Measurements from ENCODE around the gene B3GNT9.

The B3GNT9 gene

GRCh38 chr16:67191411-67191994 lies 40.7 kb upstream of the B3GNT9 start:
- DNase-seq (ENCODE audit: low read depth) = no peak
- peak overlapping the region; percentile 95 for H3K4me3 ChIP-seq (ENCODE audit: low read depth, low read length)
- no peak for TF ChIP-seq CTCF (IDR thresholded peaks at IDR 0.05; ENCODE audit: control insufficient read depth, extremely low read depth, insufficient read depth)

DNA sequence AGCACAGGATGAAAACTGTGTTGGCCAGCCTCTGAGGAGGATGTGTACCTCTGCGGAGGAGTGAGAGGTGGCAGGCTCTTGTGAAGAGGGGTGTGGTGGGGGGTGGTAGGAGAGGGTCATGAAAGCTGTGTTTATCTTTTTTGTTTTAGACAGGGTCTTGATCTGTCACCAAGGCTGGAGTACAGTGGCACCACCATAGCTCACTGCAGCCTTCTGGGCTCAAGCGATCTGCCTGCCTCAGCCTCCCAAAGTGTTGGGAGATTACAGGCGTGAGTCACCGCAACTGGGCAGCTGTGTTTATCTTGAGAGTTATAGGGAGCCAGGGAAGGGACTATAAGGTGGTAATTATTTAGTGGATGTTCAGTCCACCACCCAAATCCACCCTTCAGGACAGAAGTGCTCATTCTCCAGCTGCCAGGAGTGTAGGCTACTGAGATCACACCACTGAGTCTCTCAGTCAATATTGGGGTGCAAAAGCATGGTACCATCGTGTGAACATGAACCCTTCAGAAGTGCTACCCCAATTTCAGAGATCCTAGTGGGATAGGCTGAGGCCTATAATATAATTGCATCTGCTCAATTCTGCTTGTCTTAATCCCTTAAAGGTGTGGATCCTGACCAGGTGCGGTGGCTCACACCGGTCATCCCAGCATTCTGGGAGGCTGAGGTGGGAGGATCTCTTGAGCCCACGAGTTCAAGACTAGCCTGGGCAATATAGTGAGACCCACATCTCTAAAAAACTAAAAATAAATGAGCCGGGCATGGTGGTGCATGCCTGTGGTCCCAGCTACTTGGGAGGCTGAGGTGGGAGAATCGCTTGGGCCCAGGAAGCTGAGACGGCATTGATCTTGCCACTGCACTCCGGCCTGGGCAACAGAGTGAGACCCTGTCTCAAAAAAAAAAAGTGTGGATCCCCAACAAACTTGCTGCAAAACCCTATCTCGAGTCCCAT lies 39.9 kb upstream of the B3GNT9 start:
- no peak for DNase-seq (ENCODE audit: low read depth)
- no peak overlapping the region for H3K4me3 ChIP-seq (ENCODE audit: low read depth, low read length)
- TF ChIP-seq CTCF (IDR thresholded peaks at IDR 0.05; ENCODE audit: control insufficient read depth, extremely low read depth, insufficient read depth) = no peak

DNA sequence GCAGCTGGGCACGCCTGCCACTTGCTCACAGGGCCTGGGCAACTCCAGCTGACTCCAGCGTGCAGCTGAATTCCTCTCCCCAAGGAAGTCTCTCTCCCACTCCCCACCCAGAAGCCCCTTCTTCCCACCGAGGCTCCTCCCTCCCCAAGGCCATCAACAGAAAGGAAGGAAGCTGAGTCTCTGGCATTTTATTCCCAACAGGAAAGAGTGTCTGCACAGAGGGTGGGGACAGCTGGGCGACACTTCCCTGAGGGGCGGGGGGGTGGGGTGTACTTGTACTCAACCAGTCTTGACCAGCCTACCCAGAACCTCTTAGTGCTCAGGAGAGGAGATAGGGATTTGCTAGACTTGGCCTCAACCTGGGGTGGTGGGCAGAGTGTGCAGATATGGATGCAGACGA lies 39.2 kb upstream of the B3GNT9 start, which contains the start of gene EXOC3L1:
Gene EXOC3L1 (minus strand): TSS at position 96 of the 400 bp plus-strand sequence. CDS start 460 bp downstream, outside the sequence.
- DNase-seq (ENCODE audit: low read depth) = no peak
- no peak for TF ChIP-seq CTCF (IDR thresholded peaks at IDR 0.05; ENCODE audit: control insufficient read depth, extremely low read depth, insufficient read depth)
- no peak within 1 kb of the TSS for H3K4me3 ChIP-seq (ENCODE audit: low read depth, low read length)

GRCh38 chr16:67188798-67189197 lies 38.0 kb upstream of the B3GNT9 start:
- H3K4me3 ChIP-seq (ENCODE audit: low read depth, low read length) = no peak overlapping the region
- DNase-seq (ENCODE audit: low read depth) = no peak
- TF ChIP-seq CTCF (IDR thresholded peaks at IDR 0.05; ENCODE audit: control insufficient read depth, extremely low read depth, insufficient read depth) = no peak

DNA sequence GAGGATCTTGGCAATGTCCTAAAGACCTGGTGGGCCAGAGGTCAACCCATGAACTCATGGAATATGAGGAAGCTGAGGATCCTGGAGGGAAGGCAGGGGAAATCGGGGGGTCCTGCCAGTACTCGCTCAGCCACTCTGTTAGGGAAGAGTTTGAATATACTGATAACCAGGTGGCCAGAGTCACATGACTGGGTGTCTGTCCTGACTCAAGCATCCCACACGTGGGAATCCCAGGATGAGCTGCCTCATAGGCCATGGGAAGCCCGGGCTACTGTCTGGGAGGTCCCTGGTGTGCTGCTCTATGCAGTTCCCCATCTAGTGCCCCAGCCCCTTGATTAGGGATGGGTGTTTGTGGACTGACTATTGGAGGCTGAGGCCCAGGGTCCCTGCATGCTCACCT lies 37.5 kb upstream of the B3GNT9 start:
- DNase-seq (ENCODE audit: low read depth) = no peak
- TF ChIP-seq CTCF (IDR thresholded peaks at IDR 0.05; ENCODE audit: control insufficient read depth, extremely low read depth, insufficient read depth) = no peak

DNA sequence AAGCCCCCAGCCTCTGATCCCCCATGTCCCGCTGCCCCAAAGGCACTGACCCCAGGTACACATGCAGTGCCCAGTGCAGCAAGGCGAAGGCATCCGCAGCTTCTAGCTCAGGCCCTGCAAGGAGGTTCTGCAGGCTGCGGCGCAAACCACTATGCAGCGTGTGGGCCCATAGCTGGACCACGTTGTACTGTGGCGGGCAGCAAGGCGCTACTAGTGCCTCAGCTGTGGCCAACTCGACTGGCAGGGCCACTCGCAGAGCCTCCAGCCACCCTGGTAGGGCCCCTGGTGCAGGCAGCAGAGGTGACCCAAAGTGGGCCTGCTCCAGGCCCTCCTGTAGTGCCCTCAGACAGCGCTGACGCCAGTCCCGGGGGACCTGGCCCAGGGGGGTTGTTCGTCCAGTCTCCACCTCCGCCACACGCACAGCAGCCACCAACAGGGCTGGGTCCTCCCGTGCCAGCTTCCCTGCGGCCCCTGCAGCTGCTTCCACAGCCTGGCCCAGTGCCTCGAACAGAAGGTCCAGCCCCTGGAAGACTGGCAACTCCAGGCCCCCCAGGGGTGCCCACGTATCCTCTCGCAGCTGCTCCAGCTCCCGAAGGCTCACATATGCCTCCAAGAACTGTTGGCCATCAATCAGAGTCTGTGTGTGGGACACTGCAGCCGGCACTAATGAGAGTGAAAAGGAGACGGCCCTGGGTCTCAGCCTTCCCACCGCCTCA lies 36.5 kb upstream of the B3GNT9 start:
- no peak for DNase-seq (ENCODE audit: low read depth)
- no peak overlapping the region for H3K4me3 ChIP-seq (ENCODE audit: low read depth, low read length)
- no peak for TF ChIP-seq CTCF (IDR thresholded peaks at IDR 0.05; ENCODE audit: control insufficient read depth, extremely low read depth, insufficient read depth)

More for the DNA sequence above, 37.5 kb upstream of the B3GNT9 start:
- no peak overlapping the region for H3K4me3 ChIP-seq (ENCODE audit: low read depth, low read length)
